ENCODE measurements around the gene AKAIN1.

DNA sequence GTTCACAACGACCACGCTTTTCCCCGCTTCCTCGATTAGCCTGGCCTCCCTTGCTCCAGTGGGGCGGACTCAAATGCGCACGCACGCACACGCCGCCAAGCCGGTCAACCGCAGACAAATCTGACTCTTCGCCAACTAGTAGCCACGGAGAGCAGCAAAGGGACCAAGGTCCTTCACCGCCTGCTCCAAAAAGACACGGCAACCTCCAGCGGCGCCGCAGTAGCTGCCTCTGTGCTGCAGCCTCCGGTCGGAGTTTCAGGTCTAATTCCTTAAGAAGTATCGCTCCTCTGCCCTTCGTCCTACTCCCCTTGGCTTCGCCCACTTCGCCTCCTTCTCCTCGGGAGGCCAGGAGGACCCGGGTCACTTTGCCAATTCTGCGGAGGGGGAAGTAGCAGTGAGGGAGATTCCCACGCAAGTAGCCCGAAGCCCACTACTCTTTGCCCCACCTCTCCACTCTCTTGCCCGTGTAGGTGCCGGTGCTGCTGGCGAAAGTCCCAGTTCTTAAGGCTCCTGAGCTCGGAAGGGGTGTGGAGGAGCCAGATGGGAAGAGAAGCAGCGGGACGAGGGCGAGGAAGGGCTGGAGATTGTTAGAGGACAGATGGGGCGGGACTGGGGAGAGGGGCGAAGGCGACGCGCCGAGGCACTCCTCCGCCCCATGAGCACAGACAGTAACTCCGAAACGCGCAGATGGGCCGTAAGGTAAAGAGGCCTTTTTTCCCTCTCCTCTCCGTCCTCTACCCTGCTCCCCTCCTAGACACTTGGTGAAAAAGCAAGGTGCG lies 615 bp downstream of the AKAIN1 start:
- TF ChIP-seq EZH2phosphoT487 (IDR thresholded peaks at IDR 0.05; ENCODE audit: insufficient read depth, low read depth) (no peak), EZH2 (IDR thresholded peaks at IDR 0.05; ENCODE audit: insufficient read depth, poor library complexity, severe bottlenecking) (no peak)
